ENCODE measurements around the gene TET2.

The TET2 gene

DNA sequence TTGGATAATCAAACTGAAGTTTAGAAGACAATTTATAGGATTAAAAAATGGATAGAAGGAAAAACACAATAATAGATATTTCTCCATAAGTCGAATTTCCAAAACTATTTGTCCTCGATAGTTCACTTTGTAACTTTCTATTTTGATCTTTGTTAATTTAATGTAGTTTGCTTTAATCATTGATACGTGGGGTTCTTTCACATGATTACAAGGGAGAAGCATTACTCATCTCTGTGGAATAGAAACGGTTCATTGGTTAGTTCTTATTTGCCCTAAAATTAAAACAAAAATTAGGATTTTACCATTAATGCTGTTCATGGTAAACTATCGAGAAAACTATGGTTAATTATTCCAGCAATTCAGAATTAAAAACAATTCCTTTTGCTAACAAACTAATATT is 2.1 kb downstream of the TET2 start:
- peaks cover 0 to 2% (median 0%) of the 10 kb centered on the region in 5 experiments for H3K9me3 ChIP-seq (ENCODE audit: control extremely low read depth in 1 of 5, control insufficient read depth in 4 of 5, insufficient read depth in 2 of 5, low read depth in 1 of 5, low read length in 4 of 5)
- peaks cover 9 to 47% (median 29%) of the 10 kb centered on the region in 4 experiments for H3K4me1 ChIP-seq (ENCODE audit: control extremely low read depth in 1 of 4, control insufficient read depth in 4 of 4, insufficient read depth in 4 of 4, low read length in 3 of 4)
- WGBS (ENCODE audit: insufficient coverage): no CpG with 5 or more reads among the region's 5 CpGs
- ChIA-PET POLR2A (no interaction called here), CTCF (interaction anchor here (2.3 kb wide), 1 partner anchor 12 kb away, joined by 8 read pairs; no protein-coding TSS in a partner anchor)
- DNase-seq: no peak
- peak overlapping the region in 1 of 2 experiments; percentile 99 for H3K27ac ChIP-seq (ENCODE audit: insufficient read depth in 1 of 2, low read depth in 1 of 2, low read length in 2 of 2, poor library complexity in 1 of 2, severe bottlenecking in 2 of 2)
- H3K36me3 ChIP-seq (ENCODE audit: control insufficient read depth in 4 of 4, insufficient read depth in 4 of 4, low read length in 3 of 4): peaks cover 0 to 3% (median 0%) of the 10 kb centered on the region in 4 experiments
- peak overlapping the region in 5 of 7 experiments; percentile 25 to 100 (median 95) for H3K4me3 ChIP-seq (ENCODE audit: control insufficient read depth in 1 of 7, extremely low read depth in 1 of 7, insufficient read depth in 4 of 7, low read depth in 2 of 7, low read length in 6 of 7)
- no peaks in the 10 kb centered on the region for H3K27me3 ChIP-seq (replicated peaks in 2 of 5; ENCODE audit: control insufficient read depth in 4 of 5, insufficient read depth in 5 of 5, low read length in 4 of 5)

DNA sequence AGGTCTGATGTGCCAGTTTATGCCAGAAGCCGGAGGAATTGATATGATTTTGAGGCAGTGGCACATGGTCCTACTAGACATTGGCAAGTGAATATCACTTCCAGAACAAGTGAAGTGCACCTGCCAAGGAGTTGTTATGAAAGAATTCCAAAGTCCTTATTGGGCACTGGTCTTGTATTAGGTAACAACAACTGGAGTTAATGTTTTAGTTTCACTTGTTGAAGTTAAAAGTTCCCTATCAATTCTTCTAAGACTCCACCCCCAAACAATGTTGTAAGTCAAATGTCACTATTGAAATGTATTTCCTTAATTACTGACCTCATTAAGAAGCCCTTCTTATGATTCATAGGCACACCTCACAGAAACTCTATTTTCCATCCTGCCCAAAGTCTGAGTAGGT is 3.1 kb downstream of the TET2 start:
- POLR2A ChIA-PET: no interaction called here
- Histone ChIP-seq H3K36me3 (ENCODE audit: control insufficient read depth in 4 of 4, insufficient read depth in 4 of 4, low read length in 3 of 4) (peaks cover 0 to 3% (median 0%) of the 10 kb centered on the region in 4 experiments), H3K27ac (ENCODE audit: insufficient read depth in 1 of 2, low read depth in 1 of 2, low read length in 2 of 2, poor library complexity in 1 of 2, severe bottlenecking in 2 of 2) (no peak overlapping the region), H3K9me3 (ENCODE audit: control extremely low read depth in 1 of 5, control insufficient read depth in 4 of 5, insufficient read depth in 2 of 5, low read depth in 1 of 5, low read length in 4 of 5) (peaks cover 0 to 2% (median 0%) of the 10 kb centered on the region in 5 experiments), H3K4me1 (ENCODE audit: control extremely low read depth in 1 of 4, control insufficient read depth in 4 of 4, insufficient read depth in 4 of 4, low read length in 3 of 4) (peaks cover 11 to 43% (median 27%) of the 10 kb centered on the region in 4 experiments), H3K4me3 (ENCODE audit: control insufficient read depth in 1 of 7, extremely low read depth in 1 of 7, insufficient read depth in 4 of 7, low read depth in 2 of 7, low read length in 6 of 7) (peak overlapping the region in 4 of 7 experiments; percentile 12 to 100 (median 70)), H3K27me3 (replicated peaks in 2 of 5; ENCODE audit: control insufficient read depth in 4 of 5, insufficient read depth in 5 of 5, low read length in 4 of 5) (no peaks in the 10 kb centered on the region)
- DNase-seq: peak in 2 of 3 donors; percentile 35 to 61
- 100% methylated on average over 1 of the region's 1 CpG for whole genome bisulfite sequencing (ENCODE audit: insufficient coverage)
- CTCF ChIA-PET: interaction anchor here (2.3 kb wide), 1 partner anchor 11 kb away, joined by 8 read pairs; no protein-coding TSS in a partner anchor

DNA sequence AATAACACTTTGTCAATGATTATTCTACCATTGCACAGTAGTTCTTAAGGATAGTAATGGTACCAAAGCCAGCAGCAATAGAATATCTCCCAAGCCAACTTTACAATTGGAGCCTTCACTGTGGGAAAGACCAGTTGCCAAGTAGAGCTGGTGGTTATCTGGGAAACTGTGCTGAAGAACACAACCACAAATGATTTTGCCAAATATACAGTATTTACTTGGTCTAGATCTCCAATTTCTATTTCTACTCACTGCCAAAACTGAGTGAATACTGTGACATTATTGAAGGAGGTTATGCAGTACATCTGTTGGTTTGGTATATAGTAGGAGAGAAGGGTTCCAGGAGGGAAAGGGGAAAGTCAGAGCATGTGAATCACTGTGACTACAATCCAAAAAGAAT is 3.8 kb downstream of the TET2 start:
- no peak for DNase-seq
- no peak overlapping the region for H3K4me3 ChIP-seq (ENCODE audit: control insufficient read depth in 1 of 7, extremely low read depth in 1 of 7, insufficient read depth in 4 of 7, low read depth in 2 of 7, low read length in 6 of 7)
- ChIA-PET POLR2A (no interaction called here), CTCF (interaction anchor here (0.8 to 2.3 kb wide), 2 partner anchors 8 to 11 kb away, joined by 3 to 8 read pairs; no protein-coding TSS in a partner anchor)
- peaks cover 0 to 3% (median 0%) of the 10 kb centered on the region in 4 experiments for H3K36me3 ChIP-seq (ENCODE audit: control insufficient read depth in 4 of 4, insufficient read depth in 4 of 4, low read length in 3 of 4)
- H3K4me1 ChIP-seq (ENCODE audit: control extremely low read depth in 1 of 4, control insufficient read depth in 4 of 4, insufficient read depth in 4 of 4, low read length in 3 of 4): peaks cover 12 to 43% (median 25%) of the 10 kb centered on the region in 4 experiments
- H3K27ac ChIP-seq (ENCODE audit: insufficient read depth in 1 of 2, low read depth in 1 of 2, low read length in 2 of 2, poor library complexity in 1 of 2, severe bottlenecking in 2 of 2): no peak overlapping the region
- no peaks in the 10 kb centered on the region for H3K27me3 ChIP-seq (replicated peaks in 2 of 5; ENCODE audit: control insufficient read depth in 4 of 5, insufficient read depth in 5 of 5, low read length in 4 of 5)
- peaks cover 0 to 2% (median 0%) of the 10 kb centered on the region in 5 experiments for H3K9me3 ChIP-seq (ENCODE audit: control extremely low read depth in 1 of 5, control insufficient read depth in 4 of 5, insufficient read depth in 2 of 5, low read depth in 1 of 5, low read length in 4 of 5)

DNA sequence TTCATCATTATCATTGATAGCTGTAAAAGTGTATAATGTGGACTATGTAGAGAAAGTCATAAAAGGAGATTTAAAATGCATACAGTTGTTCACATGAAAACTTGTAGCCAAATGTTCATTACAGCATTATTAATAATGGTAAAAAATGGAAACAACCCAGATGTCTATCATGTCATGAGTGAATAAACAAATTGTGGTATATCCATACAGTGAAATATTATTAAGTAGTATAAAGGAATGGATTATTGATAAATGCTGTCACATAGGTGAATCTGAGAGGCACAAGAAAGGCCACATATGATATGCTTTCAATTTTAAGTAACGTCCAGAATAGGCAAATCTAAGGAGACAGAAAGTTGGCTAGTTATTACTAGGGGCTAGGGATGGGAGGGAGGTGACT is 7.1 kb downstream of the TET2 start:
- Histone ChIP-seq H3K4me1 (ENCODE audit: control extremely low read depth in 1 of 4, control insufficient read depth in 4 of 4, insufficient read depth in 4 of 4, low read length in 3 of 4) (peaks cover 6 to 37% (median 15%) of the 10 kb centered on the region in 4 experiments), H3K4me3 (ENCODE audit: control insufficient read depth in 1 of 7, extremely low read depth in 1 of 7, insufficient read depth in 4 of 7, low read depth in 2 of 7, low read length in 6 of 7) (no peak overlapping the region), H3K36me3 (ENCODE audit: control insufficient read depth in 4 of 4, insufficient read depth in 4 of 4, low read length in 3 of 4) (peaks cover 0 to 3% (median 0%) of the 10 kb centered on the region in 4 experiments), H3K27ac (ENCODE audit: insufficient read depth in 1 of 2, low read depth in 1 of 2, low read length in 2 of 2, poor library complexity in 1 of 2, severe bottlenecking in 2 of 2) (no peak overlapping the region), H3K27me3 (replicated peaks in 2 of 5; ENCODE audit: control insufficient read depth in 4 of 5, insufficient read depth in 5 of 5, low read length in 4 of 5) (no peaks in the 10 kb centered on the region), H3K9me3 (ENCODE audit: control extremely low read depth in 1 of 5, control insufficient read depth in 4 of 5, insufficient read depth in 2 of 5, low read depth in 1 of 5, low read length in 4 of 5) (peaks cover 0 to 2% (median 0%) of the 10 kb centered on the region in 5 experiments)
- 92% methylated on average over 1 of the region's 1 CpG for WGBS (ENCODE audit: insufficient coverage)
- POLR2A ChIA-PET: no interaction called here
- CTCF ChIA-PET: no interaction called here
- no peak for DNase-seq

DNA sequence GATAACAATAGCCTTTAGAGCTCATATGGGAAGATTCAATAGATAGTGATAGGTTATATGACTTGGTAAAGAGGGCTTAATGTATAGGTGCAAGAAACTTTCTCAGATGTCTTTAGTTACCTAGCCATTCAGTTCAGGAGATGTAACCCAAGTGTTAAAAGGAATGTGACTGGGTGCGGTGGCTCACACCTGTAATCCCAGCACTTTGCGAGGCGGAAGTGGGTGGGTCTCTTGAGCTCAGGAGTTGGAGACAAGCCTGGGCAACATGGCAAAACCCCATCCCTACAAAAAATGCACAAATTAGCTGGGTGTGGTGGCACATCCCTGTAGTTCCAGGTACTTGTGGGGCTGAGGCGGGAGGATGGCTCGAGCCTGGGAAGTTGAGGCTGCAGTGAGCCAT is 7.9 kb downstream of the TET2 start:
- no peak overlapping the region for H3K4me3 ChIP-seq (ENCODE audit: control insufficient read depth in 1 of 7, extremely low read depth in 1 of 7, insufficient read depth in 4 of 7, low read depth in 2 of 7, low read length in 6 of 7)
- no peaks in the 10 kb centered on the region for H3K27me3 ChIP-seq (replicated peaks in 2 of 5; ENCODE audit: control insufficient read depth in 4 of 5, insufficient read depth in 5 of 5, low read length in 4 of 5)
- H3K36me3 ChIP-seq (ENCODE audit: control insufficient read depth in 4 of 4, insufficient read depth in 4 of 4, low read length in 3 of 4): peaks cover 0 to 6% (median 1%) of the 10 kb centered on the region in 4 experiments
- ChIA-PET POLR2A (no interaction called here), CTCF (interaction anchor here (0.7 to 1.1 kb wide), 2 partner anchors 42 to 70 kb away, joined by 3 to 4 read pairs; no protein-coding TSS in a partner anchor)
- 100% methylated on average over 1 of the region's 5 CpGs for WGBS (ENCODE audit: insufficient coverage)
- no peak overlapping the region for H3K27ac ChIP-seq (ENCODE audit: insufficient read depth in 1 of 2, low read depth in 1 of 2, low read length in 2 of 2, poor library complexity in 1 of 2, severe bottlenecking in 2 of 2)
- no peak for DNase-seq
- H3K4me1 ChIP-seq (ENCODE audit: control extremely low read depth in 1 of 4, control insufficient read depth in 4 of 4, insufficient read depth in 4 of 4, low read length in 3 of 4): peaks cover 3 to 33% (median 11%) of the 10 kb centered on the region in 4 experiments
- H3K9me3 ChIP-seq (ENCODE audit: control extremely low read depth in 1 of 5, control insufficient read depth in 4 of 5, insufficient read depth in 2 of 5, low read depth in 1 of 5, low read length in 4 of 5): peaks cover 0 to 2% (median 0%) of the 10 kb centered on the region in 5 experiments

DNA sequence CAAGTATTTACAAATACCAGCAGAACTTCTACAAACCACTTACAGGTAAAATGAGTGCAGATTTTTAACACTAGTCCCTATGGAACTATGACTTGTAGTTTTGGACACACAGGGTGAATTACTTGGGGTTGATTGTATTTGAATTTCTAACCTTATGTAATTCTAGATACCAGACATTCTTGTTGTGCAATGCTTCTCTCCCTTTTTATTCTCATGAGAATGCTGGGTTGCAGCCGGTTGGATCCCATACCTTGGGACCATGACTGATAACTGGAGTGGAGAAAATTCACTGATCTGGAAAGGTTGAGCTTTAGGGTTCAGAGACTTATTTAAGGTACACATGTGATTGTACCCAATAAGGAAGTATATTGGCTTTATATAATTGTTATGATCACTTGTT is 8.8 kb downstream of the TET2 start:
- H3K4me3 ChIP-seq (ENCODE audit: control insufficient read depth in 1 of 7, extremely low read depth in 1 of 7, insufficient read depth in 4 of 7, low read depth in 2 of 7, low read length in 6 of 7): no peak overlapping the region
- H3K4me1 ChIP-seq (ENCODE audit: control extremely low read depth in 1 of 4, control insufficient read depth in 4 of 4, insufficient read depth in 4 of 4, low read length in 3 of 4): peaks cover 0 to 25% (median 9%) of the 10 kb centered on the region in 4 experiments
- DNase-seq: no peak
- H3K27ac ChIP-seq (ENCODE audit: insufficient read depth in 1 of 2, low read depth in 1 of 2, low read length in 2 of 2, poor library complexity in 1 of 2, severe bottlenecking in 2 of 2): no peak overlapping the region
- peaks cover 0 to 5% (median 1%) of the 10 kb centered on the region in 4 experiments for H3K36me3 ChIP-seq (ENCODE audit: control insufficient read depth in 4 of 4, insufficient read depth in 4 of 4, low read length in 3 of 4)
- no CpG with 5 or more reads among the region's 1 CpG for WGBS (ENCODE audit: insufficient coverage)
- H3K27me3 ChIP-seq (replicated peaks in 2 of 5; ENCODE audit: control insufficient read depth in 4 of 5, insufficient read depth in 5 of 5, low read length in 4 of 5): no peaks in the 10 kb centered on the region
- ChIA-PET POLR2A (no interaction called here), CTCF (interaction anchor here (0.6 kb wide), 1 partner anchor 8 kb away, joined by 3 read pairs; the partner anchor contains the start of gene TET2)
- peaks cover 0 to 2% (median 0%) of the 10 kb centered on the region in 5 experiments for H3K9me3 ChIP-seq (ENCODE audit: control extremely low read depth in 1 of 5, control insufficient read depth in 4 of 5, insufficient read depth in 2 of 5, low read depth in 1 of 5, low read length in 4 of 5)

DNA sequence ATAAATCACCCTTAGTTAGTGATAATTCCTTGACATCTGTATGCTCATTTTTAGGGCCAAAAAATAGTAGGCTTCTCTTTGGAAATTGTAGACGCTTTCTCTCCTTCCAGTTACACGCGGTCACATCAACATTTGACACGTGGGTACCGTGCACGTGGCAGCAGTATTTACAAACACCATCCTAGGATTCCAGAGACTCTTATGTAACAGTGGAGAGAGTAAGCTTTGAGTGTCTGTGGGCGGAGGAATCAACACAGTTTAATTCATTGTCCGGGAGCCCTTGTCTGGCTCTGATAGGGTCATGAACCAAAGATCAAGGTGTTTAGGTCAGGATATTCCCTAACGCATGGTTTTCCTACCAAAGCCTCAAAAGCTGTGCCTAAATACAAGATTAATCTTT is 12.2 kb downstream of the TET2 start:
- H3K27ac ChIP-seq (ENCODE audit: insufficient read depth in 1 of 2, low read depth in 1 of 2, low read length in 2 of 2, poor library complexity in 1 of 2, severe bottlenecking in 2 of 2): no peak overlapping the region
- H3K9me3 ChIP-seq (ENCODE audit: control extremely low read depth in 1 of 5, control insufficient read depth in 4 of 5, insufficient read depth in 2 of 5, low read depth in 1 of 5, low read length in 4 of 5): no peaks in the 10 kb centered on the region
- H3K36me3 ChIP-seq (ENCODE audit: control insufficient read depth in 4 of 4, insufficient read depth in 4 of 4, low read length in 3 of 4): peaks cover 0 to 4% (median 1%) of the 10 kb centered on the region in 4 experiments
- peaks cover 0 to 28% (median 9%) of the 10 kb centered on the region in 4 experiments for H3K4me1 ChIP-seq (ENCODE audit: control extremely low read depth in 1 of 4, control insufficient read depth in 4 of 4, insufficient read depth in 4 of 4, low read length in 3 of 4)
- no peaks in the 10 kb centered on the region for H3K27me3 ChIP-seq (replicated peaks in 2 of 5; ENCODE audit: control insufficient read depth in 4 of 5, insufficient read depth in 5 of 5, low read length in 4 of 5)
- peak overlapping the region in 1 of 7 experiments; percentile 36 for H3K4me3 ChIP-seq (ENCODE audit: control insufficient read depth in 1 of 7, extremely low read depth in 1 of 7, insufficient read depth in 4 of 7, low read depth in 2 of 7, low read length in 6 of 7)
- DNase-seq: no peak
- 100% methylated on average over 1 of the region's 9 CpGs for WGBS (ENCODE audit: insufficient coverage)
- CTCF ChIA-PET: no interaction called here
- POLR2A ChIA-PET: interaction anchor here (0.6 to 0.7 kb wide), 2 partner anchors 38 to 378 kb away, joined by 3 read pairs; no protein-coding TSS in a partner anchor

Measured in common myeloid progenitor, CD34-positive (primary cell).